ENCODE data around the gene GLRA3. TPM values are rescaled to one million over a fixed set of nuclear protein-coding genes. Genes with fewer than 3 reads are reported as not detected.
"Not testable (repeated sequence)": the region's sequence is repeated elsewhere in the genome, so short reads cannot be mapped to it uniquely, and the experiment has no call there.

GLRA3 gene
- polyA plus RNA-seq, 5 donors, result 0.04 to 0.12 (median 0.05) TPM; not detected in 2

DNA sequence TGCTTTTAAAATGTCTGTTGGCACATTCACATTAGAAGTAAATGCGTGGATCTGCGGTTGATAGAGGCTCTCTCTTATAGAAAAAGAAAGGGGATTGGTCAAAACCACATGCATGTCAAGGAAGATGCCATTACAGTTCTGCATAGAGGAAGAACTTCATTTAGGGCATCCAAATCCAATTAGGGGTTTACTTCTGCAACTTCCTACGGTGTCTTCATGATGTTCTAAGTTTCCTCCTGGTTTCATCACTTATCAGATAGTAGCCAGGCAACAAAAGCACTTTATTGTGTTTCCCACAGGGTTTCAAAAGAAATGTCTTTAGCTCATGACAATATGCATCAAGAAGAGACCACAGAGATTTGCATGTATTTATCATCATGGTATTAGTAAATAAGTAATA is 170.8 kb downstream of the GLRA3 start:
- DNase-seq, result no peak

DNA sequence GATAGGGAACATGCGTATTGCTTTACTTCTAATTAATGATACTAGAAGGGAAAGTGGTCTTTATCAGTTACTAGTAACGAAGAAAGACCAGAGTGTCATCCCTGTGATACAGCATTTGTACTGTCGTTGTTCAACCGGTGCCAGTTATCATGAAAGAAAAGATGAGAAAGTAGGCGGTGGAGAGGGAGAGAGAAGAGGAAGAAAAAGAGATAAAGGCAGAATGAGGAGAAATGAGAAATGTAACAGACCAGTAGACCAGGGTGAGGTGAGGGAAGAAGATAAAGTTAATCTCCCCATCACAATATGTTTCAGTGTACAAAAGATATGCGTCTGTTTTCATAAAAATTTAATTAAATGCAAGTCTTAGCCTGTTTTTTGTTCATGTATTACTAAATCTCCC is 171.6 kb downstream of the GLRA3 start:
- DNase-seq, result no peak

DNA sequence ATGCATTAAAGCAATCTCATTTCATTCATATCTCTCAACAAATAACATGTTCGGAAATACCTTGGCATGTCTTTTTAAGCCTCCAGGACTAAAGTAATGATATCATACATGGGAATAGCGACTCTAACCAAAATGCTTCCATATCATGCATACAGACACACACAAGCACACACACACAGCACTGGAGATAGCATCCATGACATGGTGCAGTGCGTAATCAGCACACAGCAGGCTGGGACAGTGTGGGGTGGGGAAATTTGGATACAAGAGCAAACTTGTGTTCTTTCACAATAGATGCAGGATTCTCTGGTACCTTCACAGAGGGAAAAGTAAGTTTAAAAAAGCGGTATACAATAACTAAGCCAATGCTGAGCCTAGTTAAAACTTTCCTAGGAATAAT is 174.4 kb downstream of the GLRA3 start:
- DNase-seq, result no peak

DNA sequence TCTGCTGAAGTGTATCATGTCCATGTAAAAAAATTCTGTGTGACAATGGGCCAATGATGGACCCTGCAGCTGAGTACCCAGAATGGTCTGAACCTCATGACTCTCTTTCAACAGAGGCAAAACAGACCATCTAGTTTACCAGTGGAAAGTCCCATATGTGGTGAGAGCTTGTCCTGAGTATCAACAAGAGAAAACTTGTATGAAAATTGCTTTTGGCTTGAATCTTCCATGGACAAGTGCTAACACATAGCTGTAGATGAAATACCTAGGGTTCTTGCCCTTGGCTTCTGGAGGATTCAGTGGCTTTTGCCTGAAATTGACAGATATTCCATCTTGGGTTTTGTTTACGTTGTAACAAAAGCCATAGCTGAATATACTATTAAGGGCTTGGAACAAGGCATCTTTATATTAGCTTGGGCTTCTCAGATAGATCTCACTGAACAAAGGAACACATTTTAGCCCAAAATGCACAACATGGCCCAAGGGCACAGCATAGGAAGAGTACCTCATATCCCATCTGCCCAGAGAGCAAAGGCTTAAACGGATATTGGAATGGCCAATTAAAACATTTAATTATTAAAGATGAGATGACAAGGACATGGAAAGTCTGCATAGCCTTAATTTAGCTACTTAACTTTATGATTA is 178.2 kb downstream of the GLRA3 start:
- no peak for DNase-seq

DNA sequence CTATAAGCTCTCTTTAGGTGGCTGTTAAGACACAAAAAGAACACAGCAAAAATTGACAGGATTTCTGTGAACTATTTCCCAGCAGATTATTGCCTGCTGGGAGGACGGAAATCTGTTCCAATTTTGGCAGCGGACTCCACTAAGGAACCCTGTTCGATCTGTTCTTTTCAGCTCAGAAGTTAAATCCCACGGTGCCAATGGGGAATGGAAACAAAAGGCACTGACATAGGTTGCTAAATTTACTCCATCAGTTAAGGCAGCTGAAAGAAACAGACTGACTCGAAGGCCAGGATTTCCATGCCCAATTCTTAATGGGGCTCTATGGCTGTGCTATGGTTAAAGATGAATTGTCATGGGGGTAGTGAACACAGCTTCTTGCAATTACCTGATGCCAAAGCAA is 180.2 kb downstream of the GLRA3 start:
- DNase-seq, result no peak

DNA sequence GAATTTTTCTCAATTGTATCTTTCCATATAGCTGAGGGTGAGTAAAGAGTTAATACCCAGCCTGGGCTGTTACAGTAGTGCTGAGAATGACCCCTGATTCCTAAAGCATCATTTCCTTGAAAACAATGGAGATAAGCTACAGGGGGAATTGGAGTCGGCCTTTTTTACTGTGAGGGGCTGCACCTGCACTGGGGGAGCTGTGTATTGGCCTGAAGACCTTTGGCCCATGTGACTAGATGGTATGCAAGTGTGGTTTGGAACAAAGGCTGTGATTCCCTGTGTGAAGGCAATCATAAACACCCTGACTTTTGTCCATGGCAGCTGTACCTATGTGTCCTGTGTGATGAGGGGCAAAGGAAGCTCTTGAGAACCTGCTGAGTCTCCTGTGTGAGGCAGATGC is 182.7 kb downstream of the GLRA3 start:
- no peak for DNase-seq

DNA sequence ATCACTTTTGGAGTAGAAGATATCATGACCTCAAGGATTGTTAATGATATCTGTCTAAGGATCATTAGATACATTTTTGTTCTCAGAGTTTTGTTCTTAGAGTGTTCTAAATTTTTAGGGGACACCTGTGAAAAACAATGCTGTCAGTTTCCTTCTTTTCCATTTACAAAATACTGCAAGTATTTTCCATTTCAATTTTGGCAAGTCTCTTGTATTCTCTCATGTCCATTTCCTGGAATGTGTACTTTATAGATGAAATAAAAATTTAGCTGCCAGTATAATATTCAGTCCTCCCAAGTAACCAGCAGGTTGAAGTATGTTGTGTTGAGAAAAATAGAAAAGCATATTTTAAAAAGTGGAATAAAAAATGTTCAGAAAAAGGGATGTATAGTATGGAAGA is 188.9 kb downstream of the GLRA3 start:
- no peak for DNase-seq

DNA sequence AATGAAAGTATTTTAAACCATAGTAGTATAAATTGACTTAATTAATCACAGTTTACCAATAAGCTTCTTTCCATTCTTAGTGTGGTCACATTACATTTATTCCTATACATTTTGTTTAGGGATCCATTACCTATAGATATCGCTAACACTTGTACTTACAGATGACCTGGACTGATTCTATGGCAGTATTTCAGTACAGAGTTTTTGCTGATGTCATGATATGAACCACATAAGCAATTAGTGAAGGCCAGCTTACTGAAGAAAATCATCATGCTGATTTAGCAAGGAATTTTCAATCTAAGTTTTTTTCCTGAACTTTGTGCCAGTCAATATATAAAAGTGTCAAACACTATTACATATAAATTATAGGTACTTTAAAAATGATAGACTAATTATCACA is 193.3 kb downstream of the GLRA3 start:
- DNase-seq, result no peak

DNA sequence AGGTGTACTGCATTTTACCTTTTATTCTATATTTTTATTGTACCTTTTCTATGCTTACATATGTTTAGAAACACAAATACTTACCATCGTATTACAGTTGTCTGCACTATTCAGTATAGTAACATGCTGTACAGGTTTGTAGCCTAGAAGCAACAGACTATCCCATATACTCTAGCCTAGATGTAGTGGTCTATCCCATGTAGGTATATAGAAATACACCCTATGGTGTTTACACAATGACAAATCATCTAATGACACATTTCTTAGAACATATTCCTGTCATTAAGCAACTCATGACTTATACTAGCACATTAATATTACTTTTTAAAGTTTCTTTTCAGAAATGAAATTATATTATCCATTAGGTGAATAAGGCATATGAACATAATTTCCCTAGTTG is 195.6 kb downstream of the GLRA3 start:
- DNase-seq, result no peak

DNA sequence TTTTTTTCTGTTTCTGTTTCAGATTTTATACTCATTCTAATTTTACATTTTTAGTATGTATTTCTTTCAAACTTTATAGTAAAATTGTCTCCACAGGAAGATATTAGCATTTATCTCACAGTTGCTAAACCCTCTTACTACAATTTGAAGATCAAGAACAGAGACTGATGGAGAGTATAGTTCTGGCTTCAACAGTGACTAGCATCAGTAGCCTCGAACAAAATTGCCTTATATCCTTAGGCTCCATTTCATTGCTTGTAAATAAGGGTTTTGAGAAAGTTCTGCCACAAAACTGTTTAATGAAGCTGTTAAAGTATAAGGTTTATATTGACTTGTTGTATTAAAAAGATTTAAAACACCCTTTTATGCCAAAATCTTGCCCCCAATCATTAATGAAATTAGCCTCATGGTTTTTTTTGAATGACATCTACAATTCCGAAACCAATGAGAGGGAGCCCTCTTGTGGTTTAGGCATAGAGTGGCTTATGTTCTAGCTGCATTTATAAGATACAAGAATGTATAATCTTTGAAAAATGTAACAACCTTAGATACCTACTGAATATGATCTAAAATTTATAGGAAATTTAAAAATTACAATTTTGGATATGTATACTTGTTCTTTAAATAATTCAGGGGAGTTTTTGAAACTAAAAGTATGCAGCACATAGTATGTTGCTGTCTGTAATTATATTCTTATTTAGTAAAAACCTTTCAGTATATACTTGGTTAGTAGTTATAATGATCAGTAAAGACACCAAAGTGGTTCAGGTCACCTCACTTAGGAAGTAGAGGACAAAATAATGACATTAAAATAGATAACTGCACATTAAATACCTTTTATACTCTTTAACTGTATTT is 196.9 kb downstream of the GLRA3 start:
- peak in 1 of 2 donors; percentile 31 for DNase-seq

DNA sequence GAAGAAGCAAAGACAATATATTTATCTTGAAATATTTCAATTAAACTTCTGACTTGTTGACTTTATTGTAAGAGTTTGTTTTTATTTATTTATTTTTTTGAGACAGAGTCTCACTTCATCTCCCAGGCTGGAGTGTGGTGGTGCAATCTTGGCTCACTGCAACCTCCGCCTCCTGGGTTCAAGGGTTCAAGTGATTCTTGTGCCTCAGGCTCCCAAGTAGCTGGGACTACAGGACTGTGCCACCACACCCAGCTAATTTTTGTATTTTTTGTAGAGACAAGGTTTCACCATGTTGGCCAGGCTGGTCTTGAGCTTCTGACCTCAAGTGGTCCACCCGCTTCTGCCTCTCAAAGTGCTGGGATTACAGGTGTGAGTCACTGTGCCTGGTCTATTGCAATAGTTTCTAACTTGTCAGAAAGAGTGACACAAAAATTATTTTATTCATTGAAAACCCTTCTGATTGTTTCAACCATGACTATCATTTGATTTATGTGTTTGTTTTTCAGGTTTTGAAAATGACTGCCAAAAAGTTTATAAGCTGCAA is 199.1 kb downstream of the GLRA3 start:
- DNase-seq, result not testable (repeated sequence)

DNA sequence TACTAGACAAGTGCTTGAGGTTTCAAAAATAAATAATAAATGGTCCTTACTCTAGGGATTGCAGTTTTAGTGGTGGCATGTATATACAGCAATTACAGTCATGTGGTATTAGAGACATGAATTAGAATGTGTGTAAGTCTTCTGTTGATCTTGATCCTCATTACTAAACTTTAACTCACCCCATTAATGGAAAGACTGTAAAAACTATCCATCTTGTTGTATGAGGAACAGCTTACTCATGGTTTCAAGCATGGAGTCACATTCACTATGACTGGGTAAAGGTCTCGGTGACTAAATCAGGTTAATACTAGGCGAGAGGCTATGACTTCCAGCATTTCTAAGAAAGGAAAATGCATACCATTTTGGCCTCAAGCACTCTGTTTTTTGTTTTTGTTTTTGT is 199.8 kb downstream of the GLRA3 start:
- no peak for DNase-seq

DNA sequence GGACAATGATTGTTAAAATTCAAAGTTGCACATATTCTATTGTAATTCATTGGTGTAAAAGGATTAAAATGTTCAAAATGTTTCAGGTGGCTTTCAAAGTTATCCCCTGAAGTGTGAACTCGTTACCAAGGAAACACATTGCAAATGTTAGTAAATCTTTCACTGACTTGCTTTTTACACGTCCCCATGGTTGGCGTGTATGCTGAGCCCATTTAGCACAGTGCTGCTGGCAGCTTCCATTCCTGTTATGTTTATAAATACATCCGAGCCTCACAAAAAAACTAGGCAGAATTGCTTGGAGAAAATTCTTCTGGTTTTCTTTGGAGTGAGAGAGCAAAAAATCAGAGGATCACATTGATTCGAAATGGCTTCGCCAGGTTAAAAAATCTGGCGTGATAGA is 200.9 kb downstream of the GLRA3 start:
- no peak for DNase-seq

DNA sequence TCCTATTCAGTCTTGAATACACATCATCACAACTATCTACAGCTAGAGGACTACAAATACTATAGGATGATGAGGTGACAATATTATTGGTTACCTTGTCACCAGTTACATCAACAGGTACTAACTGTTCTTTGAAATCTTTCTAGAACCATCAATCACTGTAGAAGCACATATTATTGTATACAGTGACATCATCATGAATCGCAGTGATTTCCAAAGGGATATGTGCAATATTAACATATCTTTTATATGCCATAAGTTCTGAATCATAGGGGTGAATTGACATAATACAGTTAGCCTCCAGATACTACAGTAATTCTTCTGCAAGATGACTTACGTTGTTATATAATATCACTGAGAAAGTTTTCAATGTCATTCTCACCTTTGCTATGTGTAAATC is 201.6 kb downstream of the GLRA3 start:
- DNase-seq, result no peak

DNA sequence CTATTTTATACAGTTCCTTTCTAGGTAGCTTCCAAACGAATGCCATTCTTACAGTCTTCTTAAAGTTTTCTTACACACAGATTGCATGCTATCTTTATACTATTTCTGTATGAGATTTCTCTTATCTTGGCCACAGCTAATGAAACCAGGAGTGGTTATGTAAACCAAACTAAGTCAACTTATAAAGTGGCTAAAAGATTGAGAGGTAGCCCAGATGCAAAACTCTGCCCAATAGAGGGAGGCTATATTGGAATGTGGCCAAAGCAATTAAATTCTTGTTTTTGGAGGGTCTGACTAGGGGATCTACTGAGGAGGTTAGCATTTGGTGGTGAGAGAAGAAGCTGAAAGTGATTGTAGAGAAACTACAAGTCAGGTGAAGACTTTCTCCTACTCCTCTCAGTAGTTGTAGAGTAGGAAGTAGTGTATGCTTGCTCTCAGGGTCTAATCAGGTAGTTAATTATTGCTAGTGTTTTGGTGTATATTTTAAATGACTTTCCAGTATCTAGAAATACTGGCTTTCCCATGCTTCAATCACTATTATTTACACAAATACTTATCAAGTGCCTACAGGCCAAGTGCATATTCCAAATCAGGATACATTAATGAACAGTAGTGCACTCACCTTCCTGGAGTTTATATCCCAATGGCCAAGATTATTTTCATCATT is 202.6 kb downstream of the GLRA3 start:
- DNase-seq, result no peak

DNA sequence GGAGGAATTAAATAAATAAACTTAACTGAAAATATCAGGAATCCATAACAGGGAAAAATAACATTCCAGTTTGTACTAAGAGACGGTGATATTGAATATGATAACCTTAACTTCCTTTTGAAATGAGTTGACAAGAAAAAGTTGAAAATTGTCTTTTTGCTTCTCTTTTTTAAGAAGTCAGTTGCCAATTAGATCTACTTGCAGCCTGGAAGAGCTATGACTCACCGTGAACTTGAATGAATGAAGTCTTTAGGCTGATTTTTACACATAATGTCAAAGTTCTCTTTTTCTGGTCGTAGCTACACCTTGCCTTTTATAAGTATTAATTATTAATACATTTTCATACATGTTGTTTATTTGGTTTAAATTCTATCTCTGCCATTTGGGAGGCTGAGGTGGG is 212.4 kb downstream of the GLRA3 start:
- no peak for DNase-seq

DNA sequence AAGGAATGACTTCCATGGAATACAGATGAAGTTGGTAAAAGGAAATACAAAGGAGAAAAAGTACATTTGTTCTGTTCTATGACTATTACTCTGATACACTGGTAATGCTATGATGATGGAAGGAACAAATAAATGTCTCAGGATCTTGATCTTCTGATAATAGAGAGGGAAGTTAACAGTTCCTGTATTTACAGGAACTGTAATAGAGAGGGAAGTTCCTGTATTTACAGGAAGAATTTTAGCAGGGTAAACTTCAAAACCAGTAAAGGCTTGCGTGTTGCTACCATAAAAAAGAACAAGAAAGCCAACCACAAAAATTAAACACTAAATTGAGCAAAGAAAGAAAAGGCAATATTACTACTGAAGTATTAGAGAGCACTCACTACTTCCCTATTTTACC is 215.1 kb downstream of the GLRA3 start:
- DNase-seq, result no peak

DNA sequence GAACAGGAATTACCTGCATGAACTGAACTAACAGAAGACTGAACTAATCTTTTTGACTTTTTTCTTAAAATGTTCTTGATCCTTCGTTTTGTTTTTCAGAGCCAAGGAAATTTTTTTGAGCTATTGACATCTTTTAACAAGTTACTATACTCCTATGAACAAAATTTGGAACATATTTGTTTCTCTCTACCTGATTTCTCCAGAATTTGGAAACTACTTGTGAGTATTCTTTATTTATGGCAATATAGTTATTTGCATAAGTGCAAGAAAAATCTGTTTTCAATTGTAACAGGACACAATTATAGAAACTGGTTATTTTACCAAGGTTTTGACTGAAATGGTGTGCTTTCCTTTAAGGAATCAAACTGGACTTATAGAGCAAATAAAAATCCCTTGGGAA is 217.3 kb downstream of the GLRA3 start:
- no peak for DNase-seq

DNA sequence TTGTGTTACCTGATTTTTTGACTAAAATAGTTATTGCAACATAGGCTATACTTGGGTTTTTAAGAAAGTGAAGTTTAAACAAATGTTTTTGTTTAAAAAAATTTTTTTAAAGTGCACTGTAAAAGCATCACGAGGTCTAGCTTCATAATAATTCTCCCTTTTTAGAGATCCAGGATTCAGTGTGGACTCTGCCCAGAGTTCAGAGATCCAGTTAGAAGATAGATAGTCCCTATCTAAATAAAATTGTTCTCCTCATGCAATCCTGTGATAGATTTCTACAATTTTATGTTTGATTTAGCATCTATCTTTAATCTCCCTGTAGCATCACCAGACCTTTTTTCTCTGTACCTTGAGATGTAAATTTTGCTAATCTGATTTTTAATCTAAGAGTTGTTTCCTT is 221.3 kb downstream of the GLRA3 start:
- no peak for DNase-seq

DNA sequence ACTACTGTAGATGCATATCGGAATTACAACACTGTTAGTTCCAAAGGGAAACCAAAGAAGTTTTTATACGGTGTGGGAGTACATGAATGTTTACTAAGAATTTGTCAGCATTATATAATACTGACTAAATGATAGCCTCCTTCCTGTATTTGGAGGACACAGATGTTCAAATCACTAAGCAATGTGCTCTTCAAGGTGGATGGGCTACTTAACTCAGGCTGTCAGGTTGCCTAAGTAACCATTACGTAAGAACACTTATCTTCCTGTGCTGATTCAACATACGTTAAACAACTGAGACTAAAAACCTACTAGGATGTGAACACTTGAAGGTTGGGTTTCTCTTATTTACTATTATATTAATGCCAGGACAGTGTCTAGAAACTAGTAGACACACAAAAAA is 224.8 kb downstream of the GLRA3 start:
- peak; percentile 21 to 31 for DNase-seq

DNA sequence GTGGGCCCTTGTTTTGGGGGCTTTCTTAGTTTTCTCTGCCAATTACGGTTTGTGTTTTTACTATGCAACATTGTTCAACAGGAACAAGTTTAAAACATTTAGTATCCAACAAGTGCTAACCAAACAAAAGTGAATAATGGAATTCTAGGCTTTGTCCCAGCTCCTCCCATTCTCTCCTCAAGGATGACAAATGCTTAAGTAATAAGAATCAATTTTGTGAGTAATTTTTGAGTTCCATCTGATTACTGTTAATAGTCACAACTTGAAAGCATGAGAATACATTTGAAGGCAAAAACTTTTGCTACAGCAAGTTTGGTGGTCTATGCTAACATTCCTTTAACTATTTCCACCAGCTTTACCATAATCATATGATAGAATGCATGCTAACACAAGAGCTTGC is 228.7 kb downstream of the GLRA3 start:
- no peak for DNase-seq

DNA sequence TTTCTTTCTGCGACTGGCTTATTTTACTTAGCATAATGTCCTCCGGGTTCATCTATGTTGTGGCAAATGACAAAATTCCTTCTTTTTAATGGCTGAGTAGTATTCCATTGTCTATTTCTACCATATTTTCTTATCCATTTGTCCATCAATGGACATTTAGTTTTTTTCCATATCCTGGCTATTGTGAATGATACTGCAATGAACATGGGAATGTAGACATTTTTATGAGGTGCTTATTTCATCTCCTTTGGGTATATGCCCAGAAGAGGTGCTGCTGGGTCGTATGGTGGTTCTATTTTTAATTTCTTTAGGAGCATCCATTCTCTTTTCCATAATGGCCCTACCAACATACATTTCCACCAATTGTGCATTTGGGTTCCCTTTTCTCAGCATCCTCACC is 230.2 kb downstream of the GLRA3 start:
- no peak for DNase-seq

DNA sequence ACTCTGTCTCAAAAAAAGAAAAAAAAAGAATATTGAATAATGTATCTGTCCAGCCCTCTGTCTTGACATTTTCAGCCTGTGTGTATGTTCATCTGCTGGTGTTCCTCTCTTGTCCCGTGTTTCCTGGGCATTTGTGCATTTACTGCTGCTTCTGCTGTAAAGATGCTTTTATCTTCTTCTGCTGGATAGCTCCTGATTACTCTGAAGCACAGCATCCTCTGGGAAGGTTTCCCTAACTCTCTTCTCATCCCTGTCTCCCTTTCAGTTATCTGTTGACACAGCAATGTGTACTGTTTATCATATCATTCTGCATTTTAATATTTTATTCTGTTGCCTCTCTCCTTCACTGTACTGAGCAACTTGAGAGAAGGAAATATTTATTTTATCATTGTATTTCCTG is 232.5 kb downstream of the GLRA3 start:
- no peak for DNase-seq
